Cerebellar cortex (tissue), 1 donor: ENCODE results near the gene DYNC2H1.
"Not testable (repeated sequence)": the region's sequence is repeated elsewhere in the genome, so short reads cannot be mapped to it uniquely, and the experiment has no call there.

Experiments used
- DNase-seq: peaks from one replicate; pipeline ENCODE4 v3.0.0-alpha.2; 2015; ENCODE audit warnings: low spot score

The DYNC2H1 gene

DNA sequence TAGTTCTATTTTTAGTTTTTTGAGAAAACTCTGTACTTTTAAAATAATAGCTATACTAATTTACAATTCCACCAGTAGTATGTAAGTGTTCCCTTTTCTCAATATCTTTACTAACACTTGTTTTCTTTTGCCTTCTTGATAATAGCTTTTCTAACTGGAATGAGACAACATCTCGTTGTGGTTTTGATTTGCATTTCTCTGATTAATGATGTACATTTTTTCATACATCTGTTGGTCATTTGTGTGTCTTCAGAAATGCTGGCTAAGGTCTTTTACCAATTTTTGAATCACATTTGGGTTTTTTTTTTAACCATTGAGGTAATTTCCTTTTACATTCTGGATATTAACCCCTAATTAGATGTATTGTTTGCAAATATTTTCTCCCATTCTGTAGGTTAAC lies 258.9 kb downstream of the DYNC2H1 start:
- DNase-seq, result no peak

DNA sequence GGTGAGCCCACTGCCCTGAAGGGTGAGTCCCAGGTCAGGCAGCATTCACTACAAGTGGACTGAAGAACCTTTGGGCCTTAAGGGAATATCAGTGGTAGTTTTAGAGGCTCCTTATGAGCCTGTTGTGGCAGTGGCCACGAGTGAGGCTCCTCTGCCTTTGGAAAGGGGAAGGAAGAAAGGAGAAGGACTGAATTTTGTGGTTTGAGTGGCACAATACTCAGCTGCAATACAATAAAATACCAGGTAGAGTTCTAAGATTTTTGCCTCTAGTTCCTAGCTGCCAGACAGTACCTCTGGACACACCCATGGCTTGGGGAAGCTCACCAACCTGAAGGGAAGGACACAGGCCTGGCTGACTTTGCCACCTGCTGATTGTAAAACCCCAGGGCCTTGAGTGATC lies 260.9 kb downstream of the DYNC2H1 start:
- no peak for DNase-seq

DNA sequence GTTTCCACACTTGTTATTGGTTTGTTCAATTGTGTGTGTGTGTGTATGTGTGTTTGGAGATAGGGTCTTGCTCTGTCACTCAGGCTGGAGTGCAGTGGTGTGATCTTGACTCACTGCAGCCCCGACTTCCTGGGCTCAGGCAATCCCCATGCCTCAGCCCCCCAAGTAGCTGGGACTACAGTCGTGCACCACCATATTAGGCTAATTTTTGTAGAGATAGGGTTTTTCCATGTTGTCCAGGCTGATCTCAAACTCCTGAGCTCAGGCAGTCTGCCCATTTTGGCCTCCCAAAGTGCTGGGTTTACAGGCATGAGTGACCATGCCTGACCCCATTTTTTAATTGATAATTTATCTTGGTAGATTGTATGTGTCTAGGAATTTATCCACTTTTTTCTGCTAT lies 263.7 kb downstream of the DYNC2H1 start:
- DNase-seq, result no peak

DNA sequence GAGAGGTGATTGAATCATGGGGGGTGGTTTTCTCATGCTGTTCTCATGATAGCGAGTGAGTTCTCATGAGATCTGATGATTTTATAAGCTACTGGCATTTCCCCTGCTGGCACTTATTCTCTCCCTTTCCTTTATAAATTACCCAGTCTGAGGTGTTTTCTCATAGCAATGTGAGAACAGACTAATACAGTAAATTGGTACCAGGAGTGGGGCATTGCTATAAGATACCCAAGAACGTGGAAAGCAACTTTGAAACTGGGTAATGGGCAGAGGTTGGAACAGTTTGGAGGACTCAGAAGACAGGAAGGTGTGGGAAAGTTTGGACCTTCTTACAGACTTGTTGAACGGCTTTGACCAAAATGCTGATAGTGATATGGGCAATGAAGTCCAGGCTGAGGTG lies 265.0 kb downstream of the DYNC2H1 start:
- DNase-seq, result not testable (repeated sequence)

DNA sequence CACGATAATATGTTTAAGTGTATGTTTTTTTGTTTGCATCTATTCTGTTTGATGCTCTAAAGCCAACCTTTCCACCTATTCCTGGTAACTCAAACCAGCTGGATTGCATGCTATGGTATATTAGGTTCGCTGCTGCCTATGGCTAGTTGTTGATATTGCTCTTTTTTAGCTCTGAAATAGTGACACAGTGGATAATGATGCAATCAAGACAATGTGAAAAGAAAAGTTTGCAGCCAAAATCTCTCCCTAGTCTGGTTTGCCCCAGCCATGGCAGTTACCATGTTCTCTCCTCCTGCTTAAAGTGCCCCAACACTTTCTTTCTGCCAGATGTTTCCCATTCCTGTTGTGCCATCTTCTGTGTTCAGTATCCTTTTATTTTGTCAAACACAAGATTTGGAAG lies 269.7 kb downstream of the DYNC2H1 start:
- no peak for DNase-seq

DNA sequence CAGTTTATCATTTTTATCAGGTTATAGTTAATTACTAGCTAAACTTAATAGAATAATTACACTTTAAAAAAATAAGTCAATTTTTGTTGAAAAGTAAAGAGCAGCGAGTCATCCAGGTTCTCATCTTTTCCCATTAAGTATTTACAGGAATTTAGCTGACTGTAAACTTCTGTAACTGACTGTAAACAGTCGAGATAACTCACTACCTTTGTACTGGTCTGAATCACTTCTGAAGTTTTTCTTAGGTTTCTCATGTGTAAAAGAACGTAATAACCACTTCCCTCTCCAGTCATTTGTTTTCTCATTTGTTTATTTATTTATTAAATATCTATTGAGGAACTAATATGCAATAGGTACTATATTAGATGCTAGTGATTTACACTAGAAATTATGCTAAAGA lies 270.8 kb downstream of the DYNC2H1 start:
- DNase-seq, result no peak

DNA sequence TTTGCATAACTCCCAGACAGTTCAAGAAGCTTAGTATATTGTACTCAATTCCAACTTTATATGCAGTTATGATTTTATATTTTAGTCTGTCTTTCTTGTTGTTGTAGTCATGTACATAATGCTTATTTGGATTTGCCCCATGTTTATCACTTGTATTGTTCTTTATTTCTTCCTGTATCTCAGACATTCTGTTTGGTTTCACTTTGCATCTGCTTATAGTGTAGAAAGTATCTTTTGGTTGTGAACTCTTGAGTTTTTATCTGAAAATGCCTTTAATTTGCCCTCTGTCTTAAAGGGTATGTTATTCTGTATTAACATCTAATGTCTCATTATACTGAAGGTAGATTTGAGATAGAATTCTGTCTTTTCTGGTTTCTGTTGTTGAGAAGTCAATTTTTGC lies 275.4 kb downstream of the DYNC2H1 start:
- no peak for DNase-seq

DNA sequence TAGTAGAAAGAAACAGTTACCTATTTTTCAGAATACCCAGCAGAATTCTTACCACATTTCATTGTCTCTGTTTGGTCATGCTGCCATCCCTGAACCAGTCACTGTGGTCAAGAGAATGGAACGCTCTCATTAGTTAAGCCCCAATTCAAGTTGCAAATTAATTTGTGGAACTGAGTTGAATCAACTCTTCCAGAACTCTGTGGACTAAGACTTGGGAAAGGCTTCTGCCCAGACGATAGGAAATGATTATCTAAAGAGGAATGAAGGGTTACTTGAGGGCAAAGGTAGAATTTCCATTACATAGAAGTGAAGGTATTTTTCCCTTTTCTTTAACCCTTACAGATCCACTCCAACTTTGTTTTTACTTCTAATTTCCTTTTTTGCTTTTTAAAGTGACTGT lies 286.4 kb downstream of the DYNC2H1 start:
- no peak for DNase-seq

DNA sequence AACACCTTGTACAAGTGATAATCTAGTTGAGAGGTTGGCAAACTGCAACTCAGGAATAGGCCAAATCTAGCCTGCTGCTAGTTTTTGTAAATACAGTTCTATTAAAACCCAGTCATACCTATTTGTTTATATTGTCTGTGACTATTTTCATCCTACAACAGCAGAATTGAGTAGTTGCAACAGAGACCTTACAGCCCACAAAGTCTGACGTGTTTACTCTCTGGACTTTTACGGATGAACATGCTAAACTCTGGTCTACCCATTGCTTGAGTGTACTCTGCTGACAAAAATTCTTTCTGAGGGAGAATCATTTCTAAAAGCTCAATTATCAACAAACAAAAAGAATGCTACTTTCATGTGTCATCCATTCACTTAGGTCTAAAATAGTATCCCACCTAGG lies 287.0 kb downstream of the DYNC2H1 start:
- no peak for DNase-seq

DNA sequence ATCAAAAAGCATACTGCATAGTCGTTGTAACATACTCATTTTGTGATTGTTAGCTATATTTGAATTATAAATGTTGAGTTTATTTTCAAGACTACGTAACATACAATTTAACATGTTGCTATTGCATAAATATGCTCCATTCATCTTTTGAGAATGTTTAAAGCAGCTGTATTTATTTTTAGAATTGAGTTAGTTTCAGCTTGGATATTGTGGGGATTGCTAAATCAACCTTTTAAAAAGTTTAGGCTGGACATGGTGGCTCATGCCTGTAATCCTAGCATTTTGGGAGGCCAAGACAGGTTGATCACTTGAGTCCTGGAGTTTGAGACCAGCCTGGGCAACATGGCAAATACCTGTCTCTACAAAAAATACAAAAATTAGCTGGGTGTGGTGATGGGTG lies 288.1 kb downstream of the DYNC2H1 start:
- DNase-seq, result no peak

DNA sequence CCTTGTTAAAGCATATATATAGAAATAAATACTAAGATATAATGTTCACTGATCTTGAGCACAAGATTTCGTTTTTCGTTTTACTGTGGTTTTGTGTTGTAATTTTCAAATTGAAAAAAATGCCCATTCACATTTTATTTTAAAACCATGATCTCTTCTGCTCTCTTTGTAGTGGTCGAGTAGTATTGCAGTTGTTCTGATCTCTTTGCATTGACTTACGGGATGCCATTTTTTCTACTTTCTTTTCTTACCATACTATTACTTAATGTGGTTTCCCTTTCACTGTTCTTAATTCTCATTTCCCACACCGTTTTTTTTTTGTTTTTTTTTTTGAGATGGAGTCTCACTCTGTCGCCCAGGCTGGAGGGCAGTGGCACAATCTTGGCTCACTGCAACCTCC lies 289.6 kb downstream of the DYNC2H1 start:
- DNase-seq, result no peak

DNA sequence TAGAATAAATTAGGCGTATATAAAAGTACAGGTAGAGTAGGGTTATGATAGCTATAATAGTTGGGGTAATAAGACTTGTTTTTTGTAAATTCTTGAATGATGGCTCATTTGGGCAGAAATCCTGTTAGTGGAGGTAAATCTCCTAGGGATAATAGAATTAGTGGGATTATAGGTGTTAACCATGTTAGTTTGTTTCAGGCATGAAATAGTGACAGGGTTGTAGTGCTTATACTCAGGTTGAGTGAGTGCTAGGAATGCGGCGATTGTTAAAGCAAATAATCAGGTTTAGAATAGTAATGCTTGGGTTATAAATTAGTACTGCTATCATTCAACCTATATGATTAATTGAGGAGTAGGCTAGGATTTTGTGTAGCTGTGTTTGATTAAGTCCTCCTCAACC lies 297.1 kb downstream of the DYNC2H1 start:
- DNase-seq, result no peak

DNA sequence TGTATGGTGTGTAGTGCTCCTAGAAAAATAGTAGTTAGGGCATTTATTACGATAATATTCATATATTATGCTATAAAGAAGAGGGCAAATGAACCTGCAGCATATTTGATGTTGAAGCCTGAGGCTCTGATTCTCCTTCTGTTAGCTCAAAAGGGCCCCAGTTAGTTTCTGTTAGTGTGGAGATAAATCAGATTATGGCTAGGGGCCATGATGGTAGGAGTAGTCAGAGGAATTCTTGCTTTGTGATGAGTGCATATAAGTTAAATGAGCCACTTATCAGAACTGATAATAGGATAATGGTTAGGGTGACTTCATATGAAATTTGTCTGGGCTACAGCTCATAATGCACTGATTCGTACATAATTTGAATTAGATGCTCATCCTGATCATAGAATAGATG lies 298.4 kb downstream of the DYNC2H1 start:
- DNase-seq, result no peak

DNA sequence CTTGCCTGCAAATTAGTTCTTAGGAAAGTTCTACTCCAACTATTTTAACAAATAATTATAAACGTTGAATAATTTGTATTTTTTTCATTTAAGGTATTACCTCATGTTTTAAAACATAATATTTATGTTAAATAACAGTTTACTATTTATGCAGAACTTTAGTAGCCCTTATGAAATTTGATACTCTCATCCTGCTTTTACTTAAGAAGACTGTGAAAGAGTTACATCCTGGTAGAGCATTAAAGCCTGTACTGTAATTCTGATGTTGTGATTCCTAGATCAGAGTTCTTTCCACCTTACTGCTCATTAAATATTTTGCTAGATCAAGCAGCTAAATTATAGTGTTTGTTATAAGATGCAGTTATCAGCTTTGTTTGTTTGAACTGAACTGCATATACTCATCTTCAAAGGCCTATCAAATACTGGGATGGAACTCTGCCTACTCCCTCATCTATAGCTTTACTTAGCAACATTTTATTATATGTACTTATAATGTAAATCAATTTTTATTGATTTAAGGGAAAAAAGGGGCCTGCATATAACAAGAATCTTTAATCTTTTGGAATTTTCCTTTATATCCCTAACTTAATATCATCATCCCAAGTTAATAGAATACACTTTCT lies 304.2 kb downstream of the DYNC2H1 start:
- no peak for DNase-seq

DNA sequence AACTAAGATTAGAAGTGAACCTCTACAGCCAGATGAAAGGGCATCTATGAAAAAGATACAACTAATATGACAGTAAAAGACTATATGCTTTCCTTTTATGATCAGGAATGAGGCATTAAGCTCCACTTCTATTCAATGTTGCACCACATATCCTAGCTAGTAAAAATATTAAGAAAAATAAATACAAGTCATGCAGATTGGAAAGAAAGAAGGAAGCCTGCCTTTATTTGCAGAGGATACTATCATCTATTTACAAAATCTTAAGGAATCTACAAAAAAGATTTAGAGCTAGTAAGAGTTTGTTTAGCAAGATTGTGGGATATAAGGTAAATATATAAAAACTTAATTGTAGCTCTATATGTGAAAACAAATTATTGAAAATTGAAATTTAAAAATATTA lies 308.8 kb downstream of the DYNC2H1 start:
- DNase-seq, result no peak

DNA sequence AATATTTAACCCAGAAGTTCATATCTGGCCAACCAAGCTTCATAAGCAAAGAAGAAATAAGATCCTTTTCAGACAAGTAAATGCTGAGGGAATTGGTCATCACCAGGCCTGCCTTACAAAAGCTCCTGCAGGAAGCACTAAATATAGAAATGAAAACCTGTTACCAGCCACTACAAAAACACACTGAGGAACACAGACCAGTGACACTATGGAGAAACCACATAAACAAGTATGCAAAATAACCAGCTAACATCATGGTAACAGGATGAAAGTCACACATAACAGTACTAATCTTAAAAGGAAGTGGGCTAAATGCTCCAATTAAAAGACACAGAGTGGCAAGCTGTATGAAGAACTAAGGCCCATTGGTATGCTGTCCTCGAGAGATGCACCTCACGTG lies 311.4 kb downstream of the DYNC2H1 start:
- DNase-seq, result no peak

DNA sequence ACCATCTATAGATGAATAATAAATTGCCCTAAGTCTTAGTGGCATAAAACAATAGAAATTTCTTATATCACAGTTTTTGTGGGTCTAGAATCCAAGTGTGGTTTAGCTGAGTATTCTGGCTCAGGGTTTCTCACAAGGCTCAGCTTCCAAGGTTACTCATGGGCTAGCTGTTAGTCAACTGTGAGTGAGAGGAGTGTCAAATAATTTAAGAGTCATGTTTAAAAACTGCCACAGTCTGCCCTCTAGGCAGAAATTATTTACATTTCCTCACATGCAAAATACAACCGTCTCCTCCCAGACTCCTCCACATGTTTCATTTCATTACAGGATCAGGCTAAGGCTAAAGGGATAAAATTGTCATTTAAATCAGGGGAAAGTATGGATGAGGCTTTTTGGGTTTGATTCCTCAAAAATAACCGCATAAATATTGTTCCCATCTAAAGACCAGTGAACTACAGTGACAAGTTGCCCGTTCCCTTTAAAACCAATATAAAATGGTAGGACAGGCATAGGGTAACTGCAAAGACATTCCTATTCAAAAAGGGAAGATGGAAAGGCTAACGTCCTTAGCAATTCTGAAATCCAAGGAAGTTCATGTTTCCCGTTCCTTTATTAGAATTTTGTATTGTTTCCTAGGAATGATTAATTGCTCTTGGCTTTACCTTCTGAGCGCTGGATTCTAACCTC lies 324.3 kb downstream of the DYNC2H1 start:
- no peak for DNase-seq

DNA sequence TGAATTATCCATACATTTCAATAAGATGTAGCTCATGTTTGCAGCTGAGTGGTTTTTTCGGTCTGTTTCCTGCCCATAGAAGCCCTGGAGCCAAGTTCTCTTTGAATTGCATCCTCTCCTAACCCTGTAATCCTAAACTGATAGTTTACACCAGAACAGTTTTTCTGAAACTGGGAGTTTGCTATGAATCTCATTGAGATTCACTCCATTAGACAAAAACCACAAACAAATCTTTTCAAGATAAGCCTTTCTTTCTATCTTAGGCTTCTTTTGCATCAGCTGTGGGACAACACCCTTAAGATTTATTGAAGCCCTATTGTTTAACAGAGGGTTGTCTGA lies 324.8 kb downstream of the DYNC2H1 start:
- DNase-seq, result no peak

DNA sequence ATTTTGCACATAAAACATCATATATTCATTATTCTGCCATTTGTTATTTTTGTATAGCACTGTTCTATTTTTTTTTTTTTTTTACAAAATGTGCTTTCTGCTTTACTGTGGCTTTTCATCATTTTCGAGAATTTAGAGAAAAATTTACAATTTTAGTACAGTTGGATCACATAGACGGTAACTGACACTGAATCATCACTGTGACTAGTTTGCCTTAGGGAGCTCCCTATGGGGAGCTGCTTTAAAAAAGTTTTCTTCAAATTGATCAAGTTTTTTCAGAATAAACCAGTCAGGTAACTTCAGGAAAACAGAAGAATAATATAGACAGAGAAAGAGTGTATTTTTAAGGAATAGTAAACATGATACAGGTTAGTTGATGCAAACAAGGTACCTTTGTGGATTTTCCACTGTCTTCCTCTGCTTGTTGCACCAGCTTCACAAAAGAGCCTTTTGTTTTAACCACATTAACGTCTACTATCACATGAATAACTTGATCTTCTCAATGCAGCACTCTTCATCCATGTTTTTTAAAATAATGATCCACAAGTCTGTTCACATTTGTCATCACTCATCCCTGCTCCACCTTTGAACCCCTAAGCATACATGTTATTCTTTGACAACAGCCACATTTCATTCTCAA lies 327.0 kb downstream of the DYNC2H1 start:
- no peak for DNase-seq

DNA sequence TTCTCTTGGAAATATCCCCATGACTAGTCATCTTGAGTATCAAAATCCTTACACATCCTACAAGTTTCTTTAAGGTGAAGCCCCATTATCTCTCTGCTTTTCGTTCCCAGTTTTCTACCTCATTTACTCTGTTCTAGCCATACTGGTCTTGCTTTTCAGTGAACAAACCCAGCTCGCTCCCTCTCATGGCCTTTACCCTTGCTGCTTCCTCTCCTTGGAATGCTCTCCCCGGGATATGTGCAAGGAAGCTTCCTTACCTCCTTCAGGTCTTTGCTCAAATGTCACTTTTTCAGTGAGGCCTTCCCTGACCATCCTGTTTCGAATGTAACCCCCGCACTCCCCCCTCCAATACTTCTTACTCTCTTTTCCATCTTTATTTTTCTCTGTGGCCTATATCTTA lies 331.8 kb downstream of the DYNC2H1 start:
- DNase-seq, result no peak

DNA sequence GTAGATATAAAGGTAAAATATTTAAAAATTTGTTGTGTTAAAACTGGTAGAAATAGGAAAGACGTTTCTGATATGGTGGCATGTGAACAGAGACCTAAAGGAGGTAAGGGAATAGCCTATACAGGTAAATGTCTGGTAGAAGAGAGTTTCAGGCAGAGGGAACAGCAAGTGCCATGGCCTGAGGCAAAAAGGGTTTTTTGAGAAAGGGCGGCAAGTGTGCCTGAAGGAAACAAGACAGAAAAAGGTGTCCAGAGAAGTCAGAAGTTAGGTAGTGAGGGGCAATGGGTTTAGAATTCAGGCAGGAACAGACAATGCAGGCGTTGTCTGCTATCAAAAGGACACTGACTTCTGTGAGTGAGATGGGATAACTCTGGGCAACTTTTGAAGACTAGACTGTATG lies 339.7 kb downstream of the DYNC2H1 start:
- no peak for DNase-seq

DNA sequence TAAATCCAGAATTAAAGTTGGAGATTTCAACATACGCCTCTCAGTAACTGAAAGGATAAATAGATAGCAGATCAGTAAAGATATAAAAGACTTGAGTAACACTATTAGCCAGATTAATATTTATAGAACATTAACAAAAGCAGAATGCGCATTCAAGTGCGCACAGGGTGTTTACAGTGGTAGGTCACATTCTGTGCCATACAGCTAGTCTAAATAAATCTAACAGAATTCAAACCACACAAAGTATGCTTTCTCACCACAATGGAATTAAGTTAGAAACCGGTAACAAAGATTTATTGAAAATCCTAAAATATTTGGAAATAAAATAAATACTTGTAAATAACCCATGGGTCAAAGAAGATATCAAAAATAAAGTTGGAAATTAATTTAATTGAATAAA lies 341.0 kb downstream of the DYNC2H1 start:
- no peak for DNase-seq

DNA sequence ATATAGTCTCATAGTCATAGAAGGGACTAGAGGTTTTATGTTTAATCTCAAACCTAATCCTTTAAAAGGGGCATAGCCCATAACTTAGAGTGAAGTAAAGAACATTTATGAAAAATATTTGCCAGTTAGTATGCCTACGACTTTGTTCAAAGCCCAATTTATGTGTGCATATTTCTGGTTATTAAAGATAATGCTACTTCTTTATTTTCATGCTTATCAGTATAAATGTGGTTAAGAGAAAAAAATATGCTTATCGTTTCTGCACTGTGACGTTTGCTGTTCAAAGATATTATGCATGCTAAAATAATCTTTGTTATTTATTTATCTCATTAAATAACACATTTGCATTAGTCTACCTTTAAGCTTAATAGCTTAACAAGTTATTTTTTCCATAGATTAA lies 343.9 kb downstream of the DYNC2H1 start:
- no peak for DNase-seq
